Peyer's patch (tissue), 4 donors: ENCODE data around the gene RPL3. TPM values are rescaled to one million over a fixed set of nuclear protein-coding genes. Genes with fewer than 3 reads are reported as not detected.
A peak's percentile ranks its signal among the peaks of the same experiment; 100 is the strongest.

Experiments
- DNase-seq, 3 donors: peaks; one replicate each; pipeline ENCODE4 v3.0.0-alpha.2; 2017 to 2019
- H3K27ac ChIP-seq, 4 donors: fragments of 200-600 bp; sonication (generic); one replicate each; pipeline ENCODE4 v1.5.1; 2016 to 2019
- H3K27me3 ChIP-seq, 2 donors: fragments of 200-600 bp; sonication (generic); one replicate each; pipeline ENCODE4 v1.5.1; 2019
- H3K36me3 ChIP-seq, 3 donors: fragments of 200-600 bp; sonication (generic); one replicate each; pipeline ENCODE4 v1.5.1; 2016 to 2019
- H3K4me1 ChIP-seq, 4 donors: fragments of 200-600 bp; sonication (generic); one replicate each; pipeline ENCODE4 v1.5.1; 2016 to 2019
- H3K4me3 ChIP-seq, 4 donors: fragments of 200-600 bp; sonication (generic); 1 replicate in 3 of 4; 2 replicates in 1 of 4; pipeline ENCODE4 v1.5.1; 2016 to 2019; ENCODE audit warnings: mild to moderate bottlenecking in 1 of 4
- H3K9me3 ChIP-seq, 4 donors: fragments of 200-600 bp; sonication (generic); one replicate each; pipeline ENCODE4 v1.5.1; 2016 to 2019; ENCODE audit warnings: mild to moderate bottlenecking in 1 of 4
- CTCF ChIP-seq, 6 experiments: fragments of 450-650 bp in 4 of 6; fragments of 200-600 bp in 2 of 6; sonication (generic) in 1 of 6; IDR thresholded peaks; one replicate each; pipeline ENCODE4 v1.5.1; 2017 to 2019; ENCODE audit warnings: antibody characterized with exemption in 6 of 6, mild to moderate bottlenecking in 3 of 6, moderate library complexity in 1 of 6
- POLR2A ChIP-seq, 2 donors: fragments of 450-650 bp; IDR thresholded peaks; one replicate each; pipeline ENCODE4 v1.5.1; 2017; ENCODE audit warnings: antibody characterized with exemption in 2 of 2, mild to moderate bottlenecking in 2 of 2, moderate library complexity in 2 of 2
- total RNA-seq, 4 donors: library from RNA; depleted of rRNA; stranded (reverse); fragments of >200 nt; gene quantifications; one replicate each; pipeline ENCODE4 v1.1.0, GENCODE V29; 2016

RPL3 gene
- total RNA-seq, 4 donors from 2014 or later: 736 to 1,914 (median 1,266) TPM

DNA sequence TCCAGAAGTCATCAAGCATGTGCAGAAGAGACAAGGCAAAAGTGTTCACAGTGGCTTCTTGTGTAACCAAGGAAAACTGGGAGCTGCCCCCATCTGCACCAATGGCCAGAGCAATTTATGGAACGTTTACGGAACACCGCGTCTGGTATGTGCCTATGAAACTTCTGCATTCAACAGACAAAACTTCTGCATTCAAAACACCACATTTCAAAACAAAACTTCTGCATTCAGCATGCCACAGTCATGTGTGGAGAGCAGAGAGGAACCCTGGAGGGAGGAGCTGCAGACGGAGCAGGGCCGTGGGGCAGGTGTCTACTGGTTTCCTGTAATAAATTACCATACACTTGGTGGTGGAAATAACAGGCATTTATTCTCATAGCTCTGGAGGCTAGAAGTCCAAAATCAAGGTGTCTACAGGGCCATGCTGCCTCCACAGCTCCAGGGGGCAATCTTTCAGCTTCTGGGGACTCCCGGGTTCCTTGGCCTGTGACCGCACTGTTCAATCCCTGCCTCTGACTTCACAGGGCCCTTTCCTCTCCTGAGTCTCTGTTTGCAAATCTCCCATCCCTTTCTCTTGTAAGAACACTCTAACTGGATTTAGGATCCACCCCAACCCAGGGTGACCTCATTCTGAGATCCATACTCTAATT is 32.2 kb downstream of the RPL3 start:
- no peaks in the 10 kb centered on the region for H3K36me3 ChIP-seq
- H3K27ac ChIP-seq: peak overlapping the region; percentile 13 to 59 (median 40)
- no peak for TF ChIP-seq CTCF (IDR thresholded peaks at IDR 0.05)
- TF ChIP-seq POLR2A (IDR thresholded peaks at IDR 0.05): no peak

GRCh38 chr22:39284983-39285382 is 34.4 kb downstream of the RPL3 start:
- peaks cover 0 to 9% (median 0%) of the 10 kb centered on the region in 4 donors for H3K4me1 ChIP-seq
- TF ChIP-seq POLR2A (IDR thresholded peaks at IDR 0.05): no peak
- no peak for TF ChIP-seq CTCF (IDR thresholded peaks at IDR 0.05)
- H3K4me3 ChIP-seq: no peak overlapping the region
- H3K36me3 ChIP-seq: no peaks in the 10 kb centered on the region
- DNase-seq: no peak
- H3K9me3 ChIP-seq: peaks cover 0 to 5% (median 0%) of the 10 kb centered on the region in 4 donors
- H3K27ac ChIP-seq: no peak overlapping the region
- H3K27me3 ChIP-seq: no peaks in the 10 kb centered on the region

More for the DNA sequence above, 32.2 kb downstream of the RPL3 start:
- H3K27me3 ChIP-seq: no peaks in the 10 kb centered on the region
- H3K9me3 ChIP-seq: peaks cover 0 to 5% (median 0%) of the 10 kb centered on the region in 4 donors
- peak in 2 of 3 donors; percentile 61 to 73 for DNase-seq
- H3K4me3 ChIP-seq: no peak overlapping the region
- peaks cover 0 to 15% (median 0%) of the 10 kb centered on the region in 4 donors for H3K4me1 ChIP-seq

GRCh38 chr22:39284142-39284980 is 35.1 kb downstream of the RPL3 start:
- Histone ChIP-seq H3K4me1 (peaks cover 0 to 9% (median 0%) of the 10 kb centered on the region in 4 donors), H3K36me3 (no peaks in the 10 kb centered on the region), H3K9me3 (peaks cover 0 to 5% (median 0%) of the 10 kb centered on the region in 4 donors), H3K27ac (peak overlapping the region in 2 of 4 donors; percentile 67 to 75), H3K4me3 (no peak overlapping the region), H3K27me3 (no peaks in the 10 kb centered on the region)
- TF ChIP-seq POLR2A (IDR thresholded peaks at IDR 0.05) (no peak), CTCF (IDR thresholded peaks at IDR 0.05) (no peak)
- no peak for DNase-seq

- TF ChIP-seq CTCF (IDR thresholded peaks at IDR 0.05): no peak
- TF ChIP-seq POLR2A (IDR thresholded peaks at IDR 0.05): no peak
- no peaks in the 10 kb centered on the region for H3K27me3 ChIP-seq
- H3K27ac ChIP-seq: peak overlapping the region in 3 of 4 donors; percentile 36 to 75 (median 67)
- H3K9me3 ChIP-seq: peaks cover 0 to 5% (median 0%) of the 10 kb centered on the region in 4 donors
- peaks cover 0 to 9% (median 0%) of the 10 kb centered on the region in 4 donors for H3K4me1 ChIP-seq
- DNase-seq: peak in 1 of 3 donors; percentile 53
- no peak overlapping the region for H3K4me3 ChIP-seq
- H3K36me3 ChIP-seq: no peaks in the 10 kb centered on the region
Observed at GRCh38 chr22:39283322-39284141, 35.9 kb downstream of the RPL3 start.

DNA sequence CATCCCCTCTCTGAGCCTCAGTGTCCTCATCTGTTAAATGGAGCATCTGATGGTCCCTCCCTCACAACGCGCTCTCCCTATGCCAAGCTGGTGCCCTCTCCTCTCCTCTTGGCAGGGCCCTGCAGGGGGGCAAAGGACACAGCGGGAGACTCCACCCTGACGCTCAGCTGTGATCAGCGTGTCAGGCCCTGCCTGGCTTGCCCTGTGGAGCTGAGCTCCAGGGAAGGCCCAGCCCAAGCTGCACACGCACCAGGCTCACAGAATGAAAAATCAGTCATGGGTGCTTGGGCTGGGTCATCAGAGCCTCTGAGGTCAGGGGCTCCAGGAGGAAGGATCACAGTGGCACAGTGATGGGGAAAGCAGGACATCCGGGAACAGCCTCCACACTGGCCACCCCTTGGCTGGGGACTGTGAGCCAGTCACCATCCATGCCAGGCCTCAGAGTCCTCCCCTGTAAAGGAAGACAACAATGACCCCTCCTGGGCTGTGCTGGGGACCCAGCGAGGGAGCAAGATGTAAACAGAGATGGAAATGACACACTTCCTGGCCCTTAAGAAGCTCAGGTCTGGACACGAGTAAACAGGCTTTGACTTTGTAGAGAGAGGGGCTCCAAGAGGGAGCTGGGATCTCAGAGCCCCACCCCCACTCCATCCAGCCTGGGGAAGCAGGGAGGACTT is 36.6 kb downstream of the RPL3 start:
- Histone ChIP-seq H3K4me1 (peaks cover 0 to 9% (median 0%) of the 10 kb centered on the region in 4 donors), H3K4me3 (no peak overlapping the region), H3K27ac (peak overlapping the region; percentile 36 to 75 (median 60)), H3K9me3 (peaks cover 0 to 5% (median 0%) of the 10 kb centered on the region in 4 donors), H3K27me3 (no peaks in the 10 kb centered on the region), H3K36me3 (no peaks in the 10 kb centered on the region)
- no peak for TF ChIP-seq CTCF (IDR thresholded peaks at IDR 0.05)
- TF ChIP-seq POLR2A (IDR thresholded peaks at IDR 0.05): no peak
- no peak for DNase-seq
